ENCODE results near the gene CNKSR3.

The CNKSR3 gene

GRCh38 chr6:154499855-154500589 is 10.5 kb downstream of the CNKSR3 start:
- peaks cover 0 to 45% (median 0%) of the 10 kb centered on the region in 11 experiments; a peak in 7 of 22 replicates for H4K20me1 ChIP-seq
- H3K4me2 ChIP-seq = no peak overlapping the region
- no peak overlapping the region for H3K27ac ChIP-seq
- H3K27me3 ChIP-seq = no peaks in the 10 kb centered on the region
- H3K4me1 ChIP-seq = peaks cover 0 to 7% (median 5%) of the 10 kb centered on the region in 10 experiments; a peak in 5 of 20 replicates
- H3K9ac ChIP-seq = no peak overlapping the region
- no peak for TF ChIP-seq Cebpa-rat (IDR thresholded peaks at IDR 0.05)
- no peak overlapping the region for H3K4me3 ChIP-seq
- H3K9me3 ChIP-seq (replicated peaks in 1 of 11) = no peaks in the 10 kb centered on the region
- H3K36me3 ChIP-seq = 0 out of 22 replicates have a peak, but pooled peaks cover 0 to 4% (median 0%) of the 10 kb centered on the region in 11 experiments

- Histone ChIP-seq H3K4me3 (no peak overlapping the region), H3K27ac (no peak overlapping the region), H3K9ac (no peak overlapping the region), H3K9me3 (replicated peaks in 1 of 11) (peaks cover 0 to 8% (median 0%) of the 10 kb centered on the region in 11 experiments; a peak in 3 of 22 replicates), H3K4me2 (no peak overlapping the region), H3K27me3 (no peaks in the 10 kb centered on the region), H3K36me3 (0 out of 22 replicates have a peak, but pooled peaks cover 0 to 4% (median 0%) of the 10 kb centered on the region in 11 experiments), H4K20me1 (peaks cover 0 to 35% (median 0%) of the 10 kb centered on the region in 11 experiments; a peak in 6 of 22 replicates), H3K4me1 (peaks cover 0 to 7% (median 2%) of the 10 kb centered on the region in 10 experiments; a peak in 3 of 20 replicates)
- TF ChIP-seq Cebpa-rat (IDR thresholded peaks at IDR 0.05) = no peak
Measured at GRCh38 chr6:154498340-154498934, 12.0 kb downstream of the CNKSR3 start.

GRCh38 chr6:154496793-154497517 is 13.5 kb downstream of the CNKSR3 start:
- no peak overlapping the region for H3K4me2 ChIP-seq
- H3K27ac ChIP-seq = no peak overlapping the region
- peaks cover 0 to 39% (median 0%) of the 10 kb centered on the region in 11 experiments; a peak in 3 of 22 replicates for H4K20me1 ChIP-seq
- no peak for TF ChIP-seq Cebpa-rat (IDR thresholded peaks at IDR 0.05)
- H3K4me1 ChIP-seq = no peaks in the 10 kb centered on the region
- no peak overlapping the region for H3K4me3 ChIP-seq
- no peaks in the 10 kb centered on the region for H3K27me3 ChIP-seq
- peaks cover 0 to 8% (median 0%) of the 10 kb centered on the region in 11 experiments; a peak in 3 of 22 replicates for H3K9me3 ChIP-seq (replicated peaks in 1 of 11)
- 0 out of 22 replicates have a peak, but pooled peaks cover 0 to 4% (median 0%) of the 10 kb centered on the region in 11 experiments for H3K36me3 ChIP-seq
- H3K9ac ChIP-seq = no peak overlapping the region

- peaks cover 0 to 8% (median 0%) of the 10 kb centered on the region in 11 experiments; a peak in 3 of 22 replicates for H3K9me3 ChIP-seq (replicated peaks in 1 of 11)
- H3K9ac ChIP-seq = no peak overlapping the region
- no peak overlapping the region for H3K27ac ChIP-seq
- H3K36me3 ChIP-seq = 0 out of 22 replicates have a peak, but pooled peaks cover 0 to 4% (median 0%) of the 10 kb centered on the region in 11 experiments
- no peaks in the 10 kb centered on the region for H3K27me3 ChIP-seq
- no peak for TF ChIP-seq Cebpa-rat (IDR thresholded peaks at IDR 0.05)
- peaks cover 0 to 47% (median 0%) of the 10 kb centered on the region in 11 experiments; a peak in 3 of 22 replicates for H4K20me1 ChIP-seq
- no peak overlapping the region for H3K4me3 ChIP-seq
- peaks cover 0 to 4% (median 0%) of the 10 kb centered on the region in 10 experiments; a peak in 1 of 20 replicates for H3K4me1 ChIP-seq
- H3K4me2 ChIP-seq = no peak overlapping the region
Measured at GRCh38 chr6:154496186-154496585, 14.3 kb downstream of the CNKSR3 start.

- peaks cover 0 to 48% (median 0%) of the 10 kb centered on the region in 11 experiments; a peak in 3 of 22 replicates for H4K20me1 ChIP-seq
- TF ChIP-seq Cebpa-rat (IDR thresholded peaks at IDR 0.05) = no peak
- H3K9ac ChIP-seq = no peak overlapping the region
- H3K9me3 ChIP-seq (replicated peaks in 1 of 11) = peaks cover 0 to 8% (median 0%) of the 10 kb centered on the region in 11 experiments; a peak in 3 of 22 replicates
- no peaks in the 10 kb centered on the region for H3K27me3 ChIP-seq
- H3K4me2 ChIP-seq = no peak overlapping the region
- peaks cover 0 to 5% (median 0%) of the 10 kb centered on the region in 10 experiments; a peak in 4 of 20 replicates for H3K4me1 ChIP-seq
- H3K4me3 ChIP-seq = no peak overlapping the region
- H3K27ac ChIP-seq = no peak overlapping the region
- 0 out of 22 replicates have a peak, but pooled peaks cover 0 to 4% (median 0%) of the 10 kb centered on the region in 11 experiments for H3K36me3 ChIP-seq
Measured at GRCh38 chr6:154494592-154495311, 15.7 kb downstream of the CNKSR3 start.

GRCh38 chr6:154491567-154492470 is 18.7 kb downstream of the CNKSR3 start:
- Histone ChIP-seq H3K4me1 (peaks cover 0 to 11% (median 2%) of the 10 kb centered on the region in 10 experiments; a peak in 7 of 20 replicates), H3K9ac (no peak overlapping the region), H4K20me1 (peaks cover 0 to 39% (median 0%) of the 10 kb centered on the region in 11 experiments; a peak in 3 of 22 replicates), H3K4me3 (no peak overlapping the region), H3K9me3 (replicated peaks in 1 of 11) (peaks cover 0 to 8% (median 0%) of the 10 kb centered on the region in 11 experiments; a peak in 3 of 22 replicates), H3K4me2 (no peak overlapping the region; a peak in 1 of 22 replicates), H3K27me3 (no peaks in the 10 kb centered on the region), H3K27ac (no peak overlapping the region), H3K36me3 (0 out of 22 replicates have a peak, but pooled peaks cover 0 to 4% (median 0%) of the 10 kb centered on the region in 11 experiments)
- 0 out of 22 replicates have a peak, but pooled peaks of 1 of the 11 experiments have one; percentile 28 for TF ChIP-seq Cebpa-rat (IDR thresholded peaks at IDR 0.05)

- Histone ChIP-seq H3K27ac (no peak overlapping the region), H3K4me1 (peaks cover 0 to 11% (median 2%) of the 10 kb centered on the region in 10 experiments; a peak in 7 of 20 replicates), H3K4me2 (peak overlapping the region in 1 of 11 experiments; percentile 3; a peak in 1 of 22 replicates), H3K36me3 (no peaks in the 10 kb centered on the region), H4K20me1 (peaks cover 0 to 37% (median 0%) of the 10 kb centered on the region in 11 experiments; a peak in 3 of 22 replicates), H3K9me3 (replicated peaks in 1 of 11) (peaks cover 0 to 8% (median 0%) of the 10 kb centered on the region in 11 experiments; a peak in 3 of 22 replicates), H3K9ac (no peak overlapping the region), H3K4me3 (no peak overlapping the region), H3K27me3 (no peaks in the 10 kb centered on the region)
- no peak for TF ChIP-seq Cebpa-rat (IDR thresholded peaks at IDR 0.05)
Measured at GRCh38 chr6:154489822-154490221, 20.7 kb downstream of the CNKSR3 start.
